GM18499 (cell line): Measurements from ENCODE around the gene NOP9.

Experiments
- ATAC-seq: cut with Tn5 transposase; IDR thresholded peaks from one replicate; pipeline ENCODE4 v1.9.1; 2021; ENCODE audit warnings: moderate number of reproducible peaks; ENCODE audit not compliant: insufficient read depth, unreplicated experiment

Gene NOP9

DNA sequence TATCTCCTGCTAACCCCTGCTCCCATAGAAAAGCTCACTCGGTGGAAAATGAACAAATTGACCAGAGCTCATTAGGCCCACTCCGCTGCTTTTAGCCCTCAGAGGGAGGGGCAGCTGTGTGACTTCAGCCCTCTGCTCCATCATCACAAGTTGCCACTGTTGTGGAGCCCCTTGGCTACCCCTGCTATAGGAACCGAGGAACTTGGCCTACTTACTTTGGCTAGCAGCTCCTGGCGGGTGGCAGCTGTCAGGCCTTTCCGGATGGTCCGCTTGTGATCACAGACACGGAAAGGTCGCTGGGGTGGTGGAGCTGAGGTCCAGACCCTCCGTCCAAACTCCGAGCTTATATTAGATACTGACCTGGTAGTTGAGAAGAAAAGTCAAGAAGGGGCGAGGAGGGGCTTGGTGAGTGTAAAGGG is 7.5 kb downstream of the NOP9 start:
- ATAC-seq = no peak

- no peak for ATAC-seq
Measured at GRCh38 chr14:24307575-24308341, 8.1 kb downstream of the NOP9 start, which contains the start of gene CIDEB. Gene CIDEB, minus strand, starts transcription at chr14:24307977. Its CDS starts 119 bp downstream, at chr14:24307858.

DNA sequence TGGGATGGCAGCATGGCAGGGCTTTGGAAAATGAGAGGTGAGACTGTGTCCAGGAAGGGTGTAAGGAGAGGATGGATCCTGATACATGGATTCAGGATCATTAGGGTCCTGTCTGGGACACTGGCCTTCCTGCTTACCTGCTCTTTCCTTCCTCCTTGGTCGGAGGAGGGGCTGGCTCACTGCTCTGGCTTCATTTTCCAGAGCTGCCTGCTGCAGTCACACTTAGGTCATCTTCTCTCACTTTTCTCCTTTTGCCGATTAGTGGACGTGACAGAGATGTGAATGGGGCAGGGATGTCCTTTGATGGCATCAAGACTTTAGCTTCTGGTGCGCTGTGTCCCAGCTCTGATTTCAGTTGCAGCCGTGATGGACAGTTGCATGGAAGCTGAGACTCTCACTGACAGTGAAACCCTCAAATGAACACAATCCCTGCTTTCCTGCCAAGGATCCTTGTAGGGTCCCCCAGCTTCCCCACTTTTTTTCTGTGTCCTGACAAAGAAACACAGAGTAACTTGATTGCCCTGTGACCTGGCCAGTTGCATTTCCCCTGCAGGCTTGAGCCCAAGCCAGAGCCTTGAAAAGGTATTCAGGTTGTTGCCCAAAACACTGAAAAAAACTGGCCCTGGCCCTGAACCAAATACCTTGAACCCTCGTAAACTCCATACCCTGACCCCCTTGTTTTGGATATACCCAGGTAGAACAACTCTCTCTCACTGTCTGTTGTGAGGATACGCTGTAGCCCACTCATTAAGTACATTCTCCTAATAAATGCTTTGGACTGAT is 8.9 kb downstream of the NOP9 start:
- ATAC-seq = no peak

- ATAC-seq = no peak
Measured at GRCh38 chr14:24309538-24310264, 10.1 kb downstream of the NOP9 start, which contains the start of gene LTB4R2. Gene LTB4R2, plus strand, starts transcription at chr14:24310140. Its CDS starts 525 bp downstream, at chr14:24310665.

DNA sequence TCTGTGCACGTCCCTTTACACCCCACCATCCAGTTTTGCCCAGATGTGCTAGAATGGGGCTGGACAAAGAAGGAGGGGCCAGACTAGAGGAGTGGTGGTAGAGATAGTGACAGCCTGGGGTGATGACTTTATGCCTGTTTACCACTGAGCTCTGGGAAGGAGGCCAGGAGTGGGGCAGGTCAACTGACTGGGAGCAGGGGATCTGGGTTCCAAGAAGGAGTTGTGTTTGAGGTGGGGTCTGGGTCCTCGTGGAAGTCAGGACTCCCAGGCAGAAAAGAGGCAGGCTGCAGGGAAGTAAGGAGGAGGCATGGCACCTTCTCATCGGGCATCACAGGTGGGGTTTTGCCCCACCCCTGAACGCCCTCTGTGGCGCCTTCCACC is 10.6 kb downstream of the NOP9 start:
- no peak for ATAC-seq

DNA sequence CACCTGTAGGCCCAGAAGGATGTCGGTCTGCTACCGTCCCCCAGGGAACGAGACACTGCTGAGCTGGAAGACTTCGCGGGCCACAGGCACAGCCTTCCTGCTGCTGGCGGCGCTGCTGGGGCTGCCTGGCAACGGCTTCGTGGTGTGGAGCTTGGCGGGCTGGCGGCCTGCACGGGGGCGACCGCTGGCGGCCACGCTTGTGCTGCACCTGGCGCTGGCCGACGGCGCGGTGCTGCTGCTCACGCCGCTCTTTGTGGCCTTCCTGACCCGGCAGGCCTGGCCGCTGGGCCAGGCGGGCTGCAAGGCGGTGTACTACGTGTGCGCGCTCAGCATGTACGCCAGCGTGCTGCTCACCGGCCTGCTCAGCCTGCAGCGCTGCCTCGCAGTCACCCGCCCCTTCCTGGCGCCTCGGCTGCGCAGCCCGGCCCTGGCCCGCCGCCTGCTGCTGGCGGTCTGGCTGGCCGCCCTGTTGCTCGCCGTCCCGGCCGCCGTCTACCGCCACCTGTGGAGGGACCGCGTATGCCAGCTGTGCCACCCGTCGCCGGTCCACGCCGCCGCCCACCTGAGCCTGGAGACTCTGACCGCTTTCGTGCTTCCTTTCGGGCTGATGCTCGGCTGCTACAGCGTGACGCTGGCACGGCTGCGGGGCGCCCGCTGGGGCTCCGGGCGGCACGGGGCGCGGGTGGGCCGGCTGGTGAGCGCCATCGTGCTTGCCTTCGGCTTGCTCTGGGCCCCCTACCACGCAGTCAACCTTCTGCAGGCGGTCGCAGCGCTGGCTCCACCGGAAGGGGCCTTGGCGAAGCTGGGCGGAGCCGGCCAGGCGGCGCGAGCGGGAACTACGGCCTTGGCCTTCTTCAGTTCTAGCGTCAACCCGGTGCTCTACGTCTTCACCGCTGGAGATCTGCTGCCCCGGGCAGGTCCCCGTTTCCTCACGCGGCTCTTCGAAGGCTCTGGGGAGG is 11.3 kb downstream of the NOP9 start, which contains the start of gene LTB4R:
LTB4R (plus strand) TSS at position 857 of the 959 bp plus-strand sequence. CDS start 4,150 bp downstream, outside the sequence.
- peak; percentile 44 for ATAC-seq

GRCh38 chr14:24311837-24312615 is 12.4 kb downstream of the NOP9 start:
- no peak for ATAC-seq

DNA sequence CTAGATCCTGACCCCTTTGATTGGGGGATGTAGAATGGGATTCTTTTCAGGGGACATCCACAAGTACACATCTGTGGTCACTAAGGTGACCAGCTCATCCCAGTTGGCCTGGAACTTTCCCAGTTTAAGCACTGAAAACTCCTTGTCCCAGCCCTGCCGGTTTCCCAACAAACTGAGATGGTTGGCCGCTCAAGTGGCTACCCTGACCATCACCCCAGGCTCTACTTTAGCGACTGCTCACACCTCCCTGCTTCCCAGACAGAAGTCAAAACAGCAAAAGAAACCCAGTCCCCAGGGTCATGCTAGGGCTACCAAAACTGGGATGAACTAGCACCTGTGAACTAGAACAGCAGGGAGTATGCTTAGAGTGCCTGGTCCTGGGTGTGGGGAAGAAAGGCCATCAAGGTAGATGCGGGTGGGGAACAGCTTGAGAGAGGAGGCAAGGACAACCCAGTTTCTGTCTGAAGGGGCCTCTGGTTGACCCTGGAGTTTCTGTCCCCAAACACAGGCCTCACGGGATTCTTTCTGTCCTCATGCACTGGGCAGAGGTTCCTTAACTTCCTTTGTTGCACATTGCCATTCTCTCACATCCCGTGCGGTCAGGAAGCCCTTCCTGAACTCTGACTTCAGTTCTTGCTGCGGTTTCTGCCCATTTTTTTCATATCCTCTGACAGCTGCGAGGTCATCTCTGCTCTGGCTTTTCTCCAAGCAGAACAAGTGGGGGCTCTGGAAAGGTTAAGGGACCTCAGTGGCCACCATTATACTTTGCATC is 13.3 kb downstream of the NOP9 start:
- ATAC-seq = no peak

GRCh38 chr14:24313913-24314312 is 14.3 kb downstream of the NOP9 start:
- ATAC-seq = no peak

- no peak for ATAC-seq
Measured at GRCh38 chr14:24314377-24315193, 14.9 kb downstream of the NOP9 start.

DNA sequence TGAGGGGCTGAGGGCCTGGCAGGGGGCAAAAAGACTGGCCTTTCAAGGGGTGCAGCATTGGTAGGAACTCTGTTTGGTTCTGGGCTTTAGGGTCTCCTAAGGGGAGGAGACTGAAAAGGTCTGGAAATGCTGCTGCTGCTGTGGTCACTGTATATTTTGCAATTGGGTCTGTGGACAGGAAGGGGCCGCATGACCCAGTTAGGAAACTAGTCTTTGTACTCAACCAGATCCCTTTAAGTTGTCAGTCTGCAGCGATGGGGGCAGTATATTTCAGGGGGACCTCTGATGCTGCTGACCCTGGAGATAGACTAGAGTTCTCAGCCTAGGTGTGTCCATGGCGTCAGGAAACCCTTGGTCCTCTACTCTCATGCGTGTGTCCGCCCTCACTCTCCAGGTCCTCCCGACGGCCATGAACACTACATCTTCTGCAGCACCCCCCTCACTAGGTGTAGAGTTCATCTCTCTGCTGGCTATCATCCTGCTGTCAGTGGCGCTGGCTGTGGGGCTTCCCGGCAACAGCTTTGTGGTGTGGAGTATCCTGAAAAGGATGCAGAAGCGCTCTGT is 15.7 kb downstream of the NOP9 start:
- ATAC-seq = no peak

DNA sequence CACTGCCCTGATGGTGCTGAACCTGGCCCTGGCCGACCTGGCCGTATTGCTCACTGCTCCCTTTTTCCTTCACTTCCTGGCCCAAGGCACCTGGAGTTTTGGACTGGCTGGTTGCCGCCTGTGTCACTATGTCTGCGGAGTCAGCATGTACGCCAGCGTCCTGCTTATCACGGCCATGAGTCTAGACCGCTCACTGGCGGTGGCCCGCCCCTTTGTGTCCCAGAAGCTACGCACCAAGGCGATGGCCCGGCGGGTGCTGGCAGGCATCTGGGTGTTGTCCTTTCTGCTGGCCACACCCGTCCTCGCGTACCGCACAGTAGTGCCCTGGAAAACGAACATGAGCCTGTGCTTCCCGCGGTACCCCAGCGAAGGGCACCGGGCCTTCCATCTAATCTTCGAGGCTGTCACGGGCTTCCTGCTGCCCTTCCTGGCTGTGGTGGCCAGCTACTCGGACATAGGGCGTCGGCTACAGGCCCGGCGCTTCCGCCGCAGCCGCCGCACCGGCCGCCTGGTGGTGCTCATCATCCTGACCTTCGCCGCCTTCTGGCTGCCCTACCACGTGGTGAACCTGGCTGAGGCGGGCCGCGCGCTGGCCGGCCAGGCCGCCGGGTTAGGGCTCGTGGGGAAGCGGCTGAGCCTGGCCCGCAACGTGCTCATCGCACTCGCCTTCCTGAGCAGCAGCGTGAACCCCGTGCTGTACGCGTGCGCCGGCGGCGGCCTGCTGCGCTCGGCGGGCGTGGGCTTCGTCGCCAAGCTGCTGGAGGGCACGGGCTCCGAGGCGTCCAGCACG is 16.4 kb downstream of the NOP9 start:
- no peak for ATAC-seq

DNA sequence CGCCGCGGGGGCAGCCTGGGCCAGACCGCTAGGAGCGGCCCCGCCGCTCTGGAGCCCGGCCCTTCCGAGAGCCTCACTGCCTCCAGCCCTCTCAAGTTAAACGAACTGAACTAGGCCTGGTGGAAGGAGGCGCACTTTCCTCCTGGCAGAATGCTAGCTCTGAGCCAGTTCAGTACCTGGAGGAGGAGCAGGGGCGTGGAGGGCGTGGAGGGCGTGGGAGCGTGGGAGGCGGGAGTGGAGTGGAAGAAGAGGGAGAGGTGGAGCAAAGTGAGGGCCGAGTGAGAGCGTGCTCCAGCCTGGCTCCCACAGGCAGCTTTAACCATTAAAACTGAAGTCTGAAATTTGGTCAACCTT is 16.9 kb downstream of the NOP9 start:
- no peak for ATAC-seq

- ATAC-seq = no peak
Measured at GRCh38 chr14:24317141-24317928, 17.7 kb downstream of the NOP9 start.

DNA sequence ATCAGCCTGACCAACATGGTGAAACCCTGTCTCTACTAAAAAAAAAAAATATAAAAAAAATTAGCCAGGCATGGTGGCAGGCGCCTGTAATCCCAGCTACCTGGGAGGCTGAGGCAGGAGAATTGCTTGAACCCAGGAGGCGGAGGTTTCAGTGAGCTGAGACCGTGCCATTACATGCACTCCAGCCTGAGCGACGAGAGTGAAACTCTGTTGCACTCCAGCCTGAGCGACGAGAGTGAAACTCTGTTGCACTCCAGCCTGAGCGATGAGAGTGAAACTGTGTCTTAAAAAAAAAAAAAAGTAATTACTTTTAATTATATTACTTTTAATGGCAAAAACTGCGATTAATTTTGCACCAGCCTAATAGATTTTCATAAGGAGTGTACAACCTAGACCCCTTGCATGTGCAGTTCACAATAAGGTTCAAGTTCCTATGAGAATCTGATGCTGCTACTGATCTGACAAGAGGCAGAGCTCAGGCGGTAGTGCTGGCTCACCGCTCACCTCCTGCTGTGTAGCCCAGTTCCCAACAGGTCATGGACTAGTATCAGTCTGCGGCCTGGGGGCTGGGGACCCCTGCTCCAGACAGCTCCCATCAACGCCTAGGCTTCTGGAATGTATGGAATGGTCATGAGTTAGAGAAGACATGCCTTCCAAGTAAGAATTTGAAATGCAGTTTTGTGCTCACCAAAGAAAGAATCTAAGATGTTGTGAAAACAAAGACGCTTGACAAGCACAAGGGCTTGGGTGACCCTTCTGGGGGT is 21.7 kb downstream of the NOP9 start:
- ATAC-seq = no peak
